ENCODE results near the gene MRPS27. TPM values are rescaled to one million over a fixed set of nuclear protein-coding genes. Genes with fewer than 3 reads are reported as not detected.
"Not testable (repeated sequence)": the region's sequence is repeated elsewhere in the genome, so short reads cannot be mapped to it uniquely, and the experiment has no call there.

Gene MRPS27
- total RNA-seq, 1 experiment from 2014 or later = 127 TPM

GRCh38 chr5:72351376-72351775, 31.3 kb upstream of the MRPS27 start:
- no peak for DNase-seq
- H3K27me3 ChIP-seq (ENCODE audit: control insufficient read depth, insufficient read depth, low read length) = no peaks in the 10 kb centered on the region
- H3K36me3 ChIP-seq (replicated peaks; ENCODE audit: control insufficient read depth, insufficient read depth, low read length) = no peaks in the 10 kb centered on the region
- no peak overlapping the region for H3K4me3 ChIP-seq (ENCODE audit: insufficient read depth, low read depth, low read length)

- no peak overlapping the region for H3K4me3 ChIP-seq (ENCODE audit: insufficient read depth, low read depth, low read length)
- DNase-seq = no peak
- no peaks in the 10 kb centered on the region for H3K27me3 ChIP-seq (ENCODE audit: control insufficient read depth, insufficient read depth, low read length)
- H3K36me3 ChIP-seq (replicated peaks; ENCODE audit: control insufficient read depth, insufficient read depth, low read length) = no peaks in the 10 kb centered on the region; the same call in 1 of the 2 replicates
Observed at GRCh38 chr5:72347801-72348308, 27.8 kb upstream of the MRPS27 start.

- Histone ChIP-seq H3K4me3 (ENCODE audit: insufficient read depth, low read depth, low read length) (no peak overlapping the region), H3K27me3 (ENCODE audit: control insufficient read depth, insufficient read depth, low read length) (no peaks in the 10 kb centered on the region), H3K36me3 (replicated peaks; ENCODE audit: control insufficient read depth, insufficient read depth, low read length) (no peaks in the 10 kb centered on the region; the same call in 1 of the 2 replicates)
- no peak for DNase-seq
Observed at GRCh38 chr5:72346398-72346797, 26.4 kb upstream of the MRPS27 start.

GRCh38 chr5:72338689-72339209, 18.7 kb upstream of the MRPS27 start:
- no peaks in the 10 kb centered on the region; the same call in none of the 2 replicates for H3K36me3 ChIP-seq (replicated peaks; ENCODE audit: control insufficient read depth, insufficient read depth, low read length)
- DNase-seq = no peak
- no peak overlapping the region for H3K4me3 ChIP-seq (ENCODE audit: insufficient read depth, low read depth, low read length)

GRCh38 chr5:72337159-72337558, 17.1 kb upstream of the MRPS27 start:
- DNase-seq = no peak
- Histone ChIP-seq H3K36me3 (replicated peaks; ENCODE audit: control insufficient read depth, insufficient read depth, low read length) (no peaks in the 10 kb centered on the region; the same call in 1 of the 2 replicates), H3K27me3 (ENCODE audit: control insufficient read depth, insufficient read depth, low read length) (no peaks in the 10 kb centered on the region), H3K4me3 (ENCODE audit: insufficient read depth, low read depth, low read length) (no peak overlapping the region)

More at GRCh38 chr5:72338689-72339209, 18.7 kb upstream of the MRPS27 start:
- H3K27me3 ChIP-seq (ENCODE audit: control insufficient read depth, insufficient read depth, low read length) = no peaks in the 10 kb centered on the region

- H3K4me3 ChIP-seq (ENCODE audit: insufficient read depth, low read depth, low read length) = no peak overlapping the region
Observed at GRCh38 chr5:72330712-72331111, 10.7 kb upstream of the MRPS27 start.

GRCh38 chr5:72328172-72328571, 8.1 kb upstream of the MRPS27 start:
- H3K36me3 ChIP-seq (replicated peaks; ENCODE audit: control insufficient read depth, insufficient read depth, low read length) = peaks cover 13% of the 10 kb centered on the region
- no peak for DNase-seq
- H3K27me3 ChIP-seq (ENCODE audit: control insufficient read depth, insufficient read depth, low read length) = no peaks in the 10 kb centered on the region
- H3K4me3 ChIP-seq (ENCODE audit: insufficient read depth, low read depth, low read length) = no peak overlapping the region

More at GRCh38 chr5:72330712-72331111, 10.7 kb upstream of the MRPS27 start:
- H3K36me3 ChIP-seq (replicated peaks; ENCODE audit: control insufficient read depth, insufficient read depth, low read length) = peaks cover 9% of the 10 kb centered on the region
- no peak for DNase-seq
- H3K27me3 ChIP-seq (ENCODE audit: control insufficient read depth, insufficient read depth, low read length) = no peaks in the 10 kb centered on the region

GRCh38 chr5:72326306-72326649, 6.2 kb upstream of the MRPS27 start:
- peaks cover 13% of the 10 kb centered on the region for H3K36me3 ChIP-seq (replicated peaks; ENCODE audit: control insufficient read depth, insufficient read depth, low read length)
- no peak overlapping the region for H3K4me3 ChIP-seq (ENCODE audit: insufficient read depth, low read depth, low read length)
- no peaks in the 10 kb centered on the region for H3K27me3 ChIP-seq (ENCODE audit: control insufficient read depth, insufficient read depth, low read length)
- DNase-seq = no peak

- Histone ChIP-seq H3K27me3 (ENCODE audit: control insufficient read depth, insufficient read depth, low read length) (no peaks in the 10 kb centered on the region), H3K4me3 (ENCODE audit: insufficient read depth, low read depth, low read length) (no peak overlapping the region), H3K36me3 (replicated peaks; ENCODE audit: control insufficient read depth, insufficient read depth, low read length) (peaks cover 13% of the 10 kb centered on the region)
- DNase-seq = no peak
Observed at GRCh38 chr5:72325566-72326305, 5.7 kb upstream of the MRPS27 start.

- Histone ChIP-seq H3K27me3 (ENCODE audit: control insufficient read depth, insufficient read depth, low read length) (no peaks in the 10 kb centered on the region), H3K36me3 (replicated peaks; ENCODE audit: control insufficient read depth, insufficient read depth, low read length) (peaks cover 13% of the 10 kb centered on the region), H3K4me3 (ENCODE audit: insufficient read depth, low read depth, low read length) (no peak overlapping the region)
- no peak for DNase-seq
Observed at GRCh38 chr5:72324189-72324825, 4.3 kb upstream of the MRPS27 start.

GRCh38 chr5:72319435-72319975, 535 bp downstream of the MRPS27 start:
- not testable (repeated sequence) for H3K27me3 ChIP-seq (ENCODE audit: control insufficient read depth, insufficient read depth, low read length); H3K36me3 ChIP-seq (replicated peaks; ENCODE audit: control insufficient read depth, insufficient read depth, low read length); DNase-seq
- H3K4me3 ChIP-seq (ENCODE audit: insufficient read depth, low read depth, low read length) = peak overlapping the region; percentile 90

GRCh38 chr5:72314571-72315172, 5.4 kb downstream of the MRPS27 start:
- Histone ChIP-seq H3K4me3 (ENCODE audit: insufficient read depth, low read depth, low read length) (no peak overlapping the region), H3K27me3 (ENCODE audit: control insufficient read depth, insufficient read depth, low read length) (no peaks in the 10 kb centered on the region), H3K36me3 (replicated peaks; ENCODE audit: control insufficient read depth, insufficient read depth, low read length) (peaks cover 4% of the 10 kb centered on the region)
- peak; percentile 40 for DNase-seq

GRCh38 chr5:72313141-72313540, 6.9 kb downstream of the MRPS27 start:
- DNase-seq = no peak
- H3K36me3 ChIP-seq (replicated peaks; ENCODE audit: control insufficient read depth, insufficient read depth, low read length) = peaks cover 4% of the 10 kb centered on the region

GRCh38 chr5:72308853-72309191, 11.2 kb downstream of the MRPS27 start:
- peaks cover 4% of the 10 kb centered on the region for H3K36me3 ChIP-seq (replicated peaks; ENCODE audit: control insufficient read depth, insufficient read depth, low read length)
- H3K4me3 ChIP-seq (ENCODE audit: insufficient read depth, low read depth, low read length) = no peak overlapping the region; the same call in 1 of the 2 replicates
- DNase-seq = no peak
- H3K27me3 ChIP-seq (ENCODE audit: control insufficient read depth, insufficient read depth, low read length) = no peaks in the 10 kb centered on the region

More at GRCh38 chr5:72313141-72313540, 6.9 kb downstream of the MRPS27 start:
- no peaks in the 10 kb centered on the region for H3K27me3 ChIP-seq (ENCODE audit: control insufficient read depth, insufficient read depth, low read length)
- H3K4me3 ChIP-seq (ENCODE audit: insufficient read depth, low read depth, low read length) = no peak overlapping the region
